ENCODE data around the gene UAP1L1.

DNA sequence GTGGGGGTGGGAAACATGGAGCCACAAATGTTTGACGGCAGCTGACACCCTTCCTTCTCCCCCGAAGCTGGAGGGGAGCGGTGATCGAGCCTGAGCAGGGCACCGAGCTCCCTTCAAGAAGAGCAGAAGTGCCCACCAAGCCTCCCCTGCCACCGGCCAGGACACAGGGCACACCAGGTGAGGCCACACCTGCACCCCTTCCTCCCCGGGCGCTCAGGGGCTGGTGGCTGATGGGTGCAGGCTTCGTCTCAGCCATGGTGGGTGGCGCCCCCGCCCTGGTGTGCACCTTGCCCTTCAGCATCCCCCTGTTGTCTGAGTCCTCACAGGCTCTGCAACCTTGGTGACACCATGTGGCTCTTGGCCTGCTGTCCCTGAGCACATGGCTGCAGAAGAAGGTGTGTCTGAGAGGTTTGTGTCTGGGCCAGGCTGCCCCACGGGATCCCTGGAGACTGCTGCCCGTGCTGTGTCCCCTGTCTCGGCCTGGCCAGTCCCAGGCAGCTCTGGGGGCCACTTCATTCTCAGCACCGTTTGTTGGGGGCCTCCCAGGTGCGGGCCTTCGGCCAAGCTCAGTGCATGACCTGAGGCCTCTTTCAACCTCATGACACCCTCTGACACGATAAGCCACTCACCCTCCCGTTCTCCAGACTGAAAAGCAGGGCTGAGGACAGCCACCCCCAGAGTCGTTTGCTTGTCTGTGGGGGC lies 20.6 kb downstream of the UAP1L1 start:
- TF ChIP-seq POLR2AphosphoS5 (IDR thresholded peaks at IDR 0.05; ENCODE audit: low read depth, low read length) (no peak), POLR2A (IDR thresholded peaks at IDR 0.05; ENCODE audit: low read depth, low read length) (no peak)

Measured in GM12892 (cell line).